GM18499 (cell line): Measurements from ENCODE around the gene TMSB4X.
A peak's percentile ranks its signal among the peaks of the same experiment; 100 is the strongest.
"Not testable (repeated sequence)": the region's sequence is repeated elsewhere in the genome, so short reads cannot be mapped to it uniquely, and the experiment has no call there.

Source experiments
- ATAC-seq: cut with Tn5 transposase; IDR thresholded peaks from one replicate; pipeline ENCODE4 v1.9.1; 2021; ENCODE audit warnings: moderate number of reproducible peaks; ENCODE audit not compliant: insufficient read depth, unreplicated experiment

Gene TMSB4X

GRCh38 chrX:12954376-12954775, 20.5 kb upstream of the TMSB4X start:
- ATAC-seq = no peak

DNA sequence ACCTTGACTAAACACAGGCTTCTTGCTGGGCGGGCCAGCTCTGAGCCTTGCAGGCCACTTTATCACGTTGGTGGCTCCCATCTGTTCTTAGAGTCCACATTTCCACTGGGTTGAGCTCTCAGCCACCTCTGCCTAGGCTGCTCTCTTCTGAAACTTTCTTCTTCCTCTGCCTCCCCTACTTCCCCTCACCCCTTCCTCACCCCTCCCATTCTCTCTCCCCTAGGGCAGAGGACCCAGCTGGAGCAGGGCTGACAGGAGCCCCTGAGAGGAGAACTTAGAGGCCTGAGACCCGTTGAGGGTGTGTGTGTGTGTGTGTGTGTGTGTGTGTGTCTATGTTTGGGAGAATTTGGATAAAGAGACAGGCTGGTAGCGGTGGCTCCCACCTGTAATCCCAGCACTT, 19.9 kb upstream of the TMSB4X start:
- no peak for ATAC-seq

GRCh38 chrX:12955882-12956703, 18.8 kb upstream of the TMSB4X start:
- peak; percentile 38 for ATAC-seq

DNA sequence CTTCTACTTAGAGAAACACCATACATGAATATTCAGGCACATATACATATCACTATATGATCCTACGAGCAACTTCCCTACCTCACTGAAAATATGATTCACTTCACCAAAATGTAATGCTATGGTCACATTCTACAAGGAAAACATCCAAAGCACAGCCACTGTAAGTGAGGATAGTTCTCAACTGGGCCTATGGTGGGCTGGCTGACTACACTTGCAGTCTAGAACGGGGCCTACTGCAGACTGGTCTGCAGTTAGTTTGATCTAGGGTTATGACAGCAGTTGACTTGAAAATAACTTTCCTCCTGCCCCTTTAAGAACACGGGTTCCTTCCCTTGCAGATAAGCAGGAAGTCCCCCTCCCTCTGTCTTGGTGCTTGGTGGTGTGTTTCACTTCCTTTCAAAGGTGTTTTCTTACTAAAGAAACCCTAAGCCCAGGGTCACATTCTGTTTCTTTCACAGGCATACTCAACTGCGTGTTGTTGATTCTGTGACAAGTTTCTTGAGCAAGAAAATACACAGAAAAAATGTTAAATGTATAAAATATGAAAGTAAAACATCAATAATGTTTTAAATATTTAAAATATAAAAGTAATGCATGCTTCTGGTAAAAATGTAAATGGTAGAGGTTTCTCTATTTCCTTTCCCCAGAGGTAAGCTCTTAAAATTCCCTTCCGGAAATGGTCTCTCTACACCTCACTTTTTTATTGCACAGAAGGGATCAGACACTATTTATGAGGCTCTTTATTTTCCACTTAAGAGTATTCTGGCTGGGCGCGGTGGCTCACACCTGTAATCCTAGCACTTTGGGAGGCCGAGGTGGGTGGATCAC, 18.0 kb upstream of the TMSB4X start:
- ATAC-seq = peak; percentile 61

- no peak for ATAC-seq
Observed at GRCh38 chrX:12958059-12958458, 16.9 kb upstream of the TMSB4X start.

DNA sequence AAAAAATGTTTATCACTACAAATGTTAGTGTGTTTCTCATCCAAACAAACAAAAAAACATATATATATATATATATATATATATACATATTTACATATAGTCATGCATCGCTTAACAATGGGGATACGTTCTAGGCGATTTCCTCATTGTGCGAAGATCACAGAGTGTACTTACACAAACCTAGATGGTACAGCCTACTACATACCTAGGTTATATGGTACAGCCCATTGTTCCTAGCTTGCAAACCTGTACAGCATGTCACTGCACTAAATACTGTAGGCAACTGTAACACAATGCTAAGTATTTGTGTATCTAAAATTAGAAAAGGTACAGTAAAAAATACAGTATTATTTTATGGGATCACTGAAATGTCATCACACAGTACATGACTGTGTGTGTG, 16.4 kb upstream of the TMSB4X start:
- no peak for ATAC-seq

DNA sequence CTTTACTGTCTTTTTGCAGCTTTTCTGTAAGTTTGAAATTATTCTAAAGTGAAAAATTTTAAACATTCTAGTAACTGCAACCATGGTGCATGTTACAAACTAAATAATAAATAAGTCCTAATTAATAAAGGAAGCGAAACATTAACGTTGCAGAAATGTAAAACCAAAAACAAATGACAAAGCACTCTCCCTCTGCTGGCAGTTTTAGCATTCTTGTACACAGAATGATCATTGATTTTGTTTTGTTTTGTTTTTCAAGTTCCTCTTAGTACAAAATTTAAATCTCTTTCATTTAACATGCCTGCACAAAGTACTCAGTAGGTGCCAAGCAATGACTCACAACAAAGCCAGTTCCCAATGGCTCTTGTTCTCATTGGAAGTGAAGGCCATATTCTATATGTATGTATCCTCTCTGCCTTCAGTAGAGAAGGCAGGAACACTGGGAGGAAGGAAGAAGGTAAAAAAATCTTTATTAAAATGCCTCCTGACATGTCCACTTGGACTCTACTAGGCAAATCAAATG, 13.7 kb upstream of the TMSB4X start:
- ATAC-seq = no peak

GRCh38 chrX:12962041-12962504, 12.8 kb upstream of the TMSB4X start:
- ATAC-seq = no peak

GRCh38 chrX:12963210-12963850, 11.6 kb upstream of the TMSB4X start:
- ATAC-seq = not testable (repeated sequence)

DNA sequence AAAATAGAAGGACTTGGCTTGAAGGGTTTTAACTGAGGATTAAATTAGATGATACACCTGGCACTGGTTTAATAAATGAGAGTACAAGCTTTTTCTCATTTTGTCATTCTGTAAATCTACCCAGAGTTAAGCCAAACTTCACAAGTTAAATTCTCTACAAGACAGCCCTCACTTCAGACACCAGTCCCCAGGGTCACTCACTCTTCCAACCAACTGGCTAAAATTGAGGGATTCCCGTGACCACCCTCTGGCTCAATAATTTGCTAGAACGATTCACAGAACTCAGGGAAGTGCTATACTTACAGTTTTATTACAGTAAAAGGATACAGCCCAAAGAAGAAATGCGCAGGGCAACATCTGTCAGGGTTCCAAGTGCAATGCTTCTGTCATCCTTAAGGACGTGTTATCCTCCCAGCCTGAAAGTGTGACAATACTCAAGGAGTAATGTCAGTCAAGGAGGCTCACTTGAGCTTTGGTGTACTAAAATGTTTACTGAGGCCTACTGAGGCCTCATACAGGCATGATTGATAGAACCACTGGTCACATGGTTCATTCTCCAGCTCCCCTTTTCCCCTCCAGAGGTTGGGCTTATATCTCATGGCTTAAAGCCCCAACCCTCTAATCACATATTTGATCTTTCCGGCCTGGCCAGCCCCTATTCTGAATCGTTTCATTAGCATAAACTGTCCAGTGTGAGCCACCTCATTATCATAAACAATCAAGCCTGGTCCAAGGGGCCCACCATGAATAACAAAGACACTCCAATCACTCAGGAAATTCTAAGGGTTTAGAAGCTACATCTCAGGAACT, 9.6 kb upstream of the TMSB4X start:
- ATAC-seq = no peak

DNA sequence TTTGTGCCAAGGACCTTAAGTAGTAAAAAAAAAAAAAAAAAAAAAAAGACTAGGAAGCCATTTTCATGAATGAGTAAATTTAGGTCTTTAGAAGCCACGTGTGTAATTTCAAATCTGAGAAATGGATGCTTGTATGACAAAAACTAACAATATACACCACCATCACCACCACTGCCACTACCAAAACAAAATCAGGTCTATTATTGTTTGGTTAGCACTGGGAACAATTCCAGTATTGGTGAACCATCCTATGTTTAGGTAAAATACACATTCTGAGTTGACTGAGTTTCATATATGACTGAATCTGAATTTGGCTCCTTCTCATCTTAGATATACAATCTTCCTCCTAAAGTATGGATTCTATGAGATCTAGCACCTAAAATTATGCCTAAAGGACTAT, 8.8 kb upstream of the TMSB4X start:
- ATAC-seq = no peak

GRCh38 chrX:12967711-12968465, 7.0 kb upstream of the TMSB4X start:
- ATAC-seq = no peak

DNA sequence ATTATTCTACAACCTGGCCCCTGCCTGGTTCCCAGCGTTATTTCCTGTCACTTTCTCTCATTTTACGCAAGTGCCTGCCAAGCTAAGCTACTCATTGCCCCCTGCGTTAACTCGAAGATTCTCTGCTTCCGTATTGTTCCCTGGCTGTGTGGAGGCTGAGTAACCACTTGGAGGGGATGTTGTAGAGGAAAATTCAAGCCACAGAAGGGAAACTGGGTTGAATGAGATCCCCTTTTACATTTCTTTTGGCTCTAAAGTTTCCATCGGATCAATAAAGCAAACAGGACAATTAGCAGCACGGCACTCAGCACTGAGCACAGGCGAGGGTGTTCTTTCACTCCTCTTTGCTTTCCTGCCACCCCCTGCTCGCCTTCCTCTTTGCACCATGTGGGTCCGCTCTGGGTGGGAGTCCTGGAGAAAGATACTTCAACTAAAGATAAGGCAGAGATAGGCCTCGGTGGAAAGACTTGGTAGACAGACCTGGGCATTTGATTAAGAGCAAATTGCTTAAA, 4.2 kb upstream of the TMSB4X start:
- no peak for ATAC-seq

GRCh38 chrX:12971282-12972003, 3.5 kb upstream of the TMSB4X start:
- no peak for ATAC-seq

DNA sequence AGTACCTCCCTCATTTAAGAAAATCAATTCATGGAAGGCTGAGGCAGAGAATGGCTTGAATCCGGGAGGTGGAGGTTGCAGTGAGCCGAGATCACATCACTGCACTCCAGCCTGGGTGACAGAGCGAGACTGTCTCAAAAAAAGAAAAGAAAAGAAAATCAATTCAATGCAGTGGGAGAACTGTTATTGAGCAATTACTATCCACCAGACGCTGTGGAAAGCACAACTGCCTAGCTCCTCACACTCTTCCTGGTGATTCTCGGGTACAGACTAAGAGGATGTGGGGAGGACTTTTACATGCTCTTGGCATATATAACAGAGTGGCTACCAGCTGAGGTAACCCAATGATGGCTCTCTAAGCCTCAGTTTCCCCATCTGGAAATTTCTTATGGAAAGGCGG, 2.7 kb upstream of the TMSB4X start:
- ATAC-seq = no peak

DNA sequence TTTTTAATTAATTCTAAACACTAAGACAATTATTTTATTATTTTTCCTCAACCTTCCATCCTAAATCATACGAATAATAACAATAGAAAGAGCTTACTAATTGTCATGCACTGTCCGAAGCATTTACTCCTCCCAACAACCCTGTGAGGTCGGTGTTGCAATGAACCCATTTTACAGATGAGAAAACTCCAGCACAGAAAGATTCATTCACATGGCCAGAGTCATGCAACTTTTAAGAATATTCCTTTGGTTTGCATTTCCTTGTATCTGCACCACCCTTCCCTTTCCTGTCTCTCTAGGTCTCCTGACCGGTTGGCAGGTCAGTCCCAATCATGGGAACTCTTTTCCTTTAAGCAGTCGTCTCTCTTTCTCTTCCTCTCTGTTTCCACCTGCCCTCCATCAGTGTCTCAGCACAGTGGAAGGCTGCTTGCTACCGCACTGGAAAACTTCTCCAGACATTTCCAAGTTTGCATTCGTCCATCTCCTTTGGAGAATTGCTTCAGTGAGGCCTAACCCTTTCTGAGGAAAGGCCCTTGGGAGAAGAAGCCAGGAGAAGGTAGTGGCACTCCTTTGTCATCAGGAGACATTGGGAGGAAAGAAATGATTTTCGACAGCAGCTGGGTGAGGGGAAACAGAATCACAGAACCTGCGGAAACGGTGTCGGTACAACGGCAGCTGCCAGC, 1.9 kb upstream of the TMSB4X start:
- ATAC-seq = no peak

DNA sequence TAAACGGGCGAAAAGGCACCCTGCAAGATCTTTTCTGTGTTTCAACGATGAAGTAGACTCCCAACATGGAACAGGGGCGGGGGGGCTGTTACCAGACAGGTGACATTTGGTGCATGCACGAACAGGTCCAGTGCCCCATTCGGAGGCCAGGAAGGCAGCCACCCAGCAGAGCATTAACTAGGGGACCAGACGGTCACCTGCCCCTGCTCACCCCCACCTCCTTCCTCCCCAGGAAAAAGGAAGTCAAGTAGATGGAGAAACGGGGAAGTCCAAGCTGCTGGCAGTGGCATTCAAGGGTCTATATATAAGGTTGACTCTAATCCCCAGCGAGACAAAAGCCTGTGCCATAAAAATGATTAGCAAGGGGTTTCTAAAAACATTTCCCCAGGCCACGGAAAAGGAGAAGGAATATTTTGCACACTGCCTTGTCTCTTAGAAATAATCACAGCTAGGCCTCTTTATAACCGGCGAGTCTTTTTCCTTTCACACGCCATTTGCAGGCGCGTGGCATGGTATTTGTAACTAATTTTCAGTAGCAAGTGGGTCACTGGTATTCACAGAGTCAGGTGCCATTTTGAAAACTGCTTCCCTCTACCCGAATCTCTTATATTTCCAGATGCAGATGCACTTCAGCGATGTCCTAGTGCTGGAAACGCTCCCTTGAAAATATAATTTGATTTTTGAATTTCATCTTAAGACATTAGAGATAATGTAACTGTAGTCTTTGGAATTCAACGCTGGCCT, 1.2 kb upstream of the TMSB4X start:
- no peak for ATAC-seq
